Superior temporal gyrus (tissue), 1 donor: ENCODE data around the gene MSH5.
"Not testable (repeated sequence)": the region's sequence is repeated elsewhere in the genome, so short reads cannot be mapped to it uniquely, and the experiment has no call there.

Experiments used
- DNase-seq: peaks from one replicate; pipeline ENCODE4 v3.0.0-alpha.2; 2016; ENCODE audit errors: extremely low spot score

Gene MSH5

GRCh38 chr6:31739639-31740396 lies at the start of gene MSH5:
Gene MSH5 (plus strand): TSS chr6:31740005. CDS start chr6:31740467, 462 bp downstream.
- DNase-seq, result peak; percentile 100

GRCh38 chr6:31690231-31691077 lies 49.4 kb upstream of the MSH5 start:
- DNase-seq, result no peak

GRCh38 chr6:31691078-31691463 lies 48.7 kb upstream of the MSH5 start:
- DNase-seq, result no peak

- no peak for DNase-seq
These were observed 48.2 kb upstream of the MSH5 start for GRCh38 chr6:31691564-31692108.

- no peak for DNase-seq
These were observed 47.5 kb upstream of the MSH5 start for GRCh38 chr6:31692353-31692752.

GRCh38 chr6:31692886-31693285 lies 46.9 kb upstream of the MSH5 start:
- no peak for DNase-seq

GRCh38 chr6:31693535-31693934 lies 46.3 kb upstream of the MSH5 start:
- no peak for DNase-seq

GRCh38 chr6:31697555-31697954 lies 42.2 kb upstream of the MSH5 start:
- no peak for DNase-seq

- DNase-seq, result no peak
These were observed 38.9 kb upstream of the MSH5 start for GRCh38 chr6:31700740-31701401.

GRCh38 chr6:31701666-31702404 lies 38.0 kb upstream of the MSH5 start:
- no peak for DNase-seq

- DNase-seq, result no peak
These were observed 37.4 kb upstream of the MSH5 start for GRCh38 chr6:31702405-31702818.

- DNase-seq, result peak; percentile 98
These were observed 36.7 kb upstream of the MSH5 start, which contains the start of gene ABHD16A for GRCh38 chr6:31702819-31703716. Gene ABHD16A (minus strand): TSS chr6:31703324. CDS start chr6:31703281, 43 bp downstream.

- DNase-seq, result no peak
These were observed 33.9 kb upstream of the MSH5 start for GRCh38 chr6:31705931-31706330.

GRCh38 chr6:31706599-31706998 lies 33.2 kb upstream of the MSH5 start, which contains the start of gene LY6G6F:
Gene LY6G6F (plus strand): TSS chr6:31706866. CDS start chr6:31706907, 41 bp downstream.
- DNase-seq, result no peak

- no peak for DNase-seq
These were observed 32.1 kb upstream of the MSH5 start for GRCh38 chr6:31707701-31708100.

- no peak for DNase-seq
These were observed 31.6 kb upstream of the MSH5 start for GRCh38 chr6:31708224-31708623.

GRCh38 chr6:31709157-31709556 lies 30.6 kb upstream of the MSH5 start:
- not testable (repeated sequence) for DNase-seq

GRCh38 chr6:31710523-31711219 lies 29.1 kb upstream of the MSH5 start:
- no peak for DNase-seq

- no peak for DNase-seq
These were observed 28.6 kb upstream of the MSH5 start for GRCh38 chr6:31711233-31711632.
